Activated T-helper 17 cell treated with anti-CD3 and anti-CD28 coated beads, Interleukin-2, amount 50 U/mL, for 72 hours (primary cell): ENCODE results near the gene CSAG2. TPM values are rescaled to one million over a fixed set of nuclear protein-coding genes. Genes with fewer than 3 reads are reported as not detected.
"Not testable (repeated sequence)": the region's sequence is repeated elsewhere in the genome, so short reads cannot be mapped to it uniquely, and the experiment has no call there.

ENCODE experiments used
- ATAC-seq: fragments of 150-1000 bp; cut with Tn5 transposase; replicated peaks from 2 replicates; pipeline ENCODE4 v1.10.0; 2021; ENCODE audit warnings: mild to moderate bottlenecking, moderate library complexity
- H3K27ac Mint-ChIP-seq: one replicate; pipeline ENCODE4 v1.8.0; 2022; ENCODE audit warnings: mixed read lengths
- H3K27me3 Mint-ChIP-seq: one replicate; pipeline ENCODE4 v1.8.0; 2022; ENCODE audit warnings: mixed read lengths
- H3K36me3 Mint-ChIP-seq: one replicate; pipeline ENCODE4 v1.8.0; 2022; ENCODE audit warnings: low read depth, mild to moderate bottlenecking, mixed read lengths
- H3K4me1 Mint-ChIP-seq: one replicate; pipeline ENCODE4 v1.8.0; 2022; ENCODE audit warnings: mixed read lengths
- H3K4me3 Mint-ChIP-seq: one replicate; pipeline ENCODE4 v1.8.0; 2022; ENCODE audit warnings: mild to moderate bottlenecking, mixed read lengths
- H3K9me3 Mint-ChIP-seq: one replicate; pipeline ENCODE4 v1.8.0; 2022; ENCODE audit warnings: mixed read lengths
- total RNA-seq, 2 donors: library from RNA; stranded (reverse); gene quantifications; one replicate each; pipeline ENCODE4 v1.2.3, GENCODE V29; 2022

The CSAG2 gene
- not detected for total RNA-seq

DNA sequence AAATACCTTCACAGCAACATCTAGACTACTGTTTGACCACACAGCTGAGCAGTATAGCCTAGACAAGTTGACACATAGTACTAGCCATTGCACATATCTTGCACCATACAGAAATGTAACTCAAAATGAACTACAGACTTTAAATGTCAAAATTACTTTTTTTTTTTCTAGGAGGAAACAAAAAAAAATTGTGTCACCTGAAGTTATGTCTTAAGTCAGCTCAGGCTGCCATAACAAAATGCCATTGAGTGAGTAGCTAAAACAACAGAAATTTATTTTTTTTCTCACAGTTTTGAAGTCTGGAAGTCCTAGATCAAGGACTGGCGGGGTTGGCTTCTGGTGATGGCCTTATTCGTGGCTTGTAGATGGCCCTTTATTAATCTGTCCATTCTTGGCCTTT, at the start of gene CSAG2:
Gene CSAG2, minus strand, starts transcription at position 101 of the 400 bp plus-strand sequence. CDS start 161 bp downstream, outside the sequence.
- not testable (repeated sequence) for H3K9me3 Mint-ChIP-seq, H3K4me1 Mint-ChIP-seq, H3K27me3 Mint-ChIP-seq, H3K27ac Mint-ChIP-seq, H3K4me3 Mint-ChIP-seq, ATAC-seq, H3K36me3 Mint-ChIP-seq

- H3K27me3 Mint-ChIP-seq, H3K36me3 Mint-ChIP-seq, H3K4me3 Mint-ChIP-seq, H3K4me1 Mint-ChIP-seq, H3K9me3 Mint-ChIP-seq, ATAC-seq, H3K27ac Mint-ChIP-seq: not testable (repeated sequence)
Measured at GRCh38 chrX:152754871-152755270, 45.8 kb upstream of the CSAG2 start.

DNA sequence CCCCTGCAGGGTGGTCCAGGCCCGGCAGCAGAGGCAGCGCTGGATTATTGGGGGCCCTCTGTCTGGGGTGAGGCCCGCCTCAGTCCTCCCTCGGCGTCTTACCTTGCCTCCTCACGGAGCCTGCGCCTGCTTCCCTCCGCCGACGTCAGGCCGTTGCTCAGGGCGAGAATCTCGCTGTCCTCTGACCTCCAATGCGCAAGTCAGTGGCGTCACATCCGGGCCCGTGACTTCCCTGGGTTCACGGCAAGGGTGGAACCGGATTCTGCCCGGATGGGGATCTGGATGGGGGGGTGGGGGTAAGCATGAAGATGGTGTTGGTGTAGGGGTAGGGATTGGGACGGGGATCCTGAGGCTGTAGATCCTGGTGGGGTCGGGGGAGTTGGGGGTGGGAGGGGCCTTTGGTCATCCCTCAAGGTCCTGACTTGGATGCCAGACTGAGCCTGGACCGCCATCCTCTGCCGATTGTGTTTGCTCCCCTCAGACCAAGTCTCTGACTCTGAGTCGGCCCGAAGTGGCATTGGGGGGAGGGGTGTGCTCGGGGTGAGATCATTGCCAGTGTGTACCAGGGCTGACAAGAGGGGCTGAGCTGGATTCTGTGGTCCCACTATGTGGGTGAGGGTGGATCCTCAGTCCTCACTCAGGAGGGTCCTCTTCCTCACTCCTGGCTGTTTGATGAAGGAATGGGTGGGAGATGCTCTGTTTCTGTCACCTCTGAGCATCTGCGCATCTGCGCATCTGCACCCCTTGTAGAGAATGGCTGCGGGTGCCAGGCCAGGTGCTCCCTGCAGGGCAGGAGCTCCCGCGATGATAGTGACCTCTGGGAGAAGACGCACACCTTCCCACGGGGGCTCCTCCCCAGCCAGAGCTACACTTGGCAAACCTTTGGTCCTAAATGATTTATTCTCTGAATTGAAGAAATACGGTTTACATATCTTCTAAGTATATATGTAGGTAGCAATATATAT, 44.9 kb upstream of the CSAG2 start, which contains the start of gene MAGEA2:
Gene MAGEA2, minus strand, starts transcription at position 157 of the 965 bp plus-strand sequence. CDS start 2,479 bp downstream, outside the sequence.
- not testable (repeated sequence) for H3K4me1 Mint-ChIP-seq, H3K27ac Mint-ChIP-seq, H3K36me3 Mint-ChIP-seq, H3K4me3 Mint-ChIP-seq, H3K9me3 Mint-ChIP-seq, ATAC-seq, H3K27me3 Mint-ChIP-seq

DNA sequence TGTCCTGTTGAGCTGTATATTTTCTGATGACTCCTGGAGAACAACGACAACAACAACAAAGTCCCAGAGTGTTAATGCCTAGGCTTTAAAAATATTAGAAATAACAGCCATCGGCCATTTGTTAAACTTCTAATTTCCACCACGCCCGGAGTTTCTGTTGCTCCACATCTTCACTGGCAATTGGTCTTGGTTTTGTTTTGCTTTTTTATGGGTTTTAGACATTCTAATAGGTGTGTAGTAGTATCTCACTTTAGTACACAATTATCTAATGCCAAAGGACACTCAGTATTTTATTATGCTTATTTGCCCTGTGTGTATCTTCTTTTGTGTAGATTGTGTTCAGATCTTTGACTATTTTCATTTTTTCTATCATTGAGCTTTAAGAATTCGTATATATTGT, 29.5 kb upstream of the CSAG2 start:
- Mint-ChIP-seq H3K9me3 (no peaks in the 10 kb centered on the region), H3K4me1 (no peaks in the 10 kb centered on the region), H3K36me3 (no peaks in the 10 kb centered on the region), H3K4me3 (no peak overlapping the region), H3K27me3 (no peaks in the 10 kb centered on the region), H3K27ac (no peak overlapping the region)
- no peak for ATAC-seq

DNA sequence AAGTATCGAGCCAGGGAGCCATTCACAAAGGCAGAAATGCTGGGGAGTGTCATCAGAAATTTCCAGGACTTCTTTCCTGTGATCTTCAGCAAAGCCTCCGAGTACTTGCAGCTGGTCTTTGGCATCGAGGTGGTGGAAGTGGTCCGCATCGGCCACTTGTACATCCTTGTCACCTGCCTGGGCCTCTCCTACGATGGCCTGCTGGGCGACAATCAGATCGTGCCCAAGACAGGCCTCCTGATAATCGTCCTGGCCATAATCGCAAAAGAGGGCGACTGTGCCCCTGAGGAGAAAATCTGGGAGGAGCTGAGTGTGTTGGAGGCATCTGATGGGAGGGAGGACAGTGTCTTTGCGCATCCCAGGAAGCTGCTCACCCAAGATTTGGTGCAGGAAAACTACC, 27.5 kb upstream of the CSAG2 start:
- H3K9me3 Mint-ChIP-seq, H3K27me3 Mint-ChIP-seq, H3K36me3 Mint-ChIP-seq, H3K4me3 Mint-ChIP-seq, H3K4me1 Mint-ChIP-seq, ATAC-seq, H3K27ac Mint-ChIP-seq: not testable (repeated sequence)

- H3K27ac Mint-ChIP-seq: no peak overlapping the region
- H3K36me3 Mint-ChIP-seq: no peaks in the 10 kb centered on the region
- no peak overlapping the region for H3K4me3 Mint-ChIP-seq
- no peaks in the 10 kb centered on the region for H3K9me3 Mint-ChIP-seq
- H3K4me1 Mint-ChIP-seq: no peaks in the 10 kb centered on the region
- no peaks in the 10 kb centered on the region for H3K27me3 Mint-ChIP-seq
- no peak for ATAC-seq
Measured at GRCh38 chrX:152735860-152736511, 26.9 kb upstream of the CSAG2 start.

DNA sequence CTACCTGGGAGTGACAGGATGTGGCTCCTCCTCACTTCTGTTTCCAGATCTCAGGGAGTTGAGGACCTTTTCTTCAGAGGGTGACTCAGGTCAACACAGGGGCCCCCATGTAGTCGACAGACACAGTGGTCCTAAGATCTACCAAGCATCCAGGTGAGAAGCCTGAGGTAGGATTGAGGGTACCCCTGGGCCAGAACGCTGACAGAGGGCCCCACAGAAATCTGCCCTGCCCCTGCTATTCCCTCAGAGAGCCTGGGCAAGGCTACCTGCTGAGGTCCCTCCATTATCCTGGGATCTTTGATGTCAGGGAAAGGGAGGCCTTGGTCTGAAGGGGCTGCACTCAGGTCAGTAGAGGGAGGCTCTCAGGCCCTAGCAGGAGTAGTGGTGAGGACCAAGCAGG, 26.0 kb upstream of the CSAG2 start:
- no peak for ATAC-seq
- H3K9me3 Mint-ChIP-seq: no peaks in the 10 kb centered on the region
- no peak overlapping the region for H3K27ac Mint-ChIP-seq

DNA sequence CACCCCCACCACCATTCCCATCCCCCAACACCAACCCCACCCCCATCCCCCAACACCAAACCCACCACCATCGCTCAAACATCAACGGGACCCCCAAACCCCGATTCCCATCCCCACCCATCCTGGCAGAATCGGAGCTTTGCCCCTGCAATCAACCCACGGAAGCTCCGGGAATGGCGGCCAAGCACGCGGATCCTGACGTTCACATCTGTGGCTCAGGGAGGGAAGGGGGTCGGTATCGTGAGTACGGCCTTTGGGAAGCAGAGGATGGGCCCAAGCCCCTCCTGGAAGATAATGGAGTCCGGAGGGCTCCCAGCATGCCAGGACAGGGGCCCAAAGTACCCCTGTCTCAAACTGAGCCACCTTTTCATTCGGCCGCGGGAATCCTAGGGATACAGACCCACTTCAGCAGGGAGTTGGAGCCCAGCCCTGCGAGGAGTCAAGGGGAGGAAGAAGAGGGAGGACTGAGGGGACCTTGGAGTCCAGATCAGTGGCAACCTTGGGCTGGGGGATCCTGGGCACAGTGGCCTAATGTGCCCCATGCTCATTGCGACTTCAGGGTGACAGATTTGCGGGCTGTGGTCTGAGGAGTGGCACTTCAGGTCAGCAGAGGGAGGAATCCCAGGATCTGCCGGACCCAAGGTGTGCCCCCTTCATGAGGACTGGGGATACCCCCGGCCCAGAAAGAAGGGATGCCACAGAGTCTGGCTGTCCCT, 25.2 kb upstream of the CSAG2 start:
- H3K36me3 Mint-ChIP-seq, H3K9me3 Mint-ChIP-seq, ATAC-seq, H3K27ac Mint-ChIP-seq, H3K4me3 Mint-ChIP-seq, H3K27me3 Mint-ChIP-seq, H3K4me1 Mint-ChIP-seq: not testable (repeated sequence)

More for the DNA sequence above, 26.0 kb upstream of the CSAG2 start:
- H3K4me1 Mint-ChIP-seq: no peaks in the 10 kb centered on the region
- H3K27me3 Mint-ChIP-seq: no peaks in the 10 kb centered on the region
- no peak overlapping the region for H3K4me3 Mint-ChIP-seq
- no peaks in the 10 kb centered on the region for H3K36me3 Mint-ChIP-seq

DNA sequence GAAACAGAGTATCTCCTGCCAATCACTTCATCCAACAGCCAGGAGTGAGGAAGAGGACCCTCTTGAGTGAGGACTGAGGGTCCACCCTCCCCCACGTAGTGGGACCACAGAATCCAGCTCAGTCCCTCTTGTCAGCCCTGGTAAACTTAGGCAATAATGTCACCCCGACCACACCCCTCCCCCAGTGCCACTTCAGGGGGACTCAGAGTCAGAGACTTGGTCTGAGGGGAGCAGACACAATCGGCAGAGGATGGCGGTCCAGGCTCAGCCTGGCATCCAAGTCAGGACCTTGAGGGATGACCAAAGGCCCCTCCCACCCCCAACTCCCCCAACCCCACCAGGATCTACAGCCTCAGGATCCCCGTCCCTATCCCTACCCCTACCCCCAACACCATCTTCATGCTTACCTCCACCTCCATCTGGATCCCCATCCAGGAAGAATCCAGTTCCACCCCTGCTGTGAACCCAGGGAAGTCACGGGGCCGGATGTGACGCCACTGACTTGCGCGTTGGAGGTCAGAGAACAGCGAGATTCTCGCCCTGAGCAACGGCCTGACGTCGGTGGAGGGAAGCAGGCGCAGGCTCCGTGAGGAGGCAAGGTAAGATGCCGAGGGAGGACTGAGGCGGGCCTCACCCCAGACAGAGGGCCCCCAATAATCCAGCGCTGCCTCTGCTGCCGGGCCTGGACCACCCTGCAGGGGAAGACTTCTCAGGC, 24.3 kb upstream of the CSAG2 start, which contains the start of the genes CSAG1 and MAGEA12:
Gene CSAG1, minus strand, starts transcription at position 461 of the 715 bp plus-strand sequence. CDS start 1,261 bp downstream, outside the sequence.
Gene MAGEA12, plus strand, starts transcription at position 497 of the 715 bp plus-strand sequence. CDS start 2,405 bp downstream, outside the sequence.
- H3K4me1 Mint-ChIP-seq: no peaks in the 10 kb centered on the region
- H3K36me3 Mint-ChIP-seq: no peaks in the 10 kb centered on the region
- peaks cover 6% of the 10 kb centered on the region for H3K27me3 Mint-ChIP-seq
- H3K9me3 Mint-ChIP-seq: no peaks in the 10 kb centered on the region
- ATAC-seq: no peak
- H3K4me3 Mint-ChIP-seq: no peak within 1 kb of the TSS
- H3K27ac Mint-ChIP-seq: no peak within 1 kb of the TSS

DNA sequence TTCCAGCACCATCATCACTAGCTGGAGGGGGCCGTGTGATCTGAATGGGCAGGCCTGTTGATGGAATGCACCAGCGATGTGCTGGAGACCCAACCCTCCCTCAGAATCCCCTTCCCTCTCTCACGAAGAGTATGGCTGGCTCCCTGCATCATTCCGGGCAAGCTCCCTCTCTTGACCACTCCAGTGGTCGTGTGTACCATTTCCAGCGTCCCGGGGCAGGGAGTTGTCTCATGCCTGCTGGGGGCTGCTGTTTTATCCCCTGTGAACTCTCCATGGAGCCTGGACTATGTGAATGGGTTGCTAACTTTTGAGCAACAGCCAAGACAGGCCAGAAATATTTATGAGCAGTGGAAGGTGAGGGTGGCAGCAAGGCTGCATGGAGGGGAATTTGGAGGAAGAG, 16.3 kb upstream of the CSAG2 start:
- H3K9me3 Mint-ChIP-seq: no peaks in the 10 kb centered on the region
- no peaks in the 10 kb centered on the region for H3K4me1 Mint-ChIP-seq
- no peak overlapping the region for H3K4me3 Mint-ChIP-seq
- H3K27ac Mint-ChIP-seq: no peak overlapping the region
- no peak for ATAC-seq
- no peaks in the 10 kb centered on the region for H3K36me3 Mint-ChIP-seq
- peaks cover 14% of the 10 kb centered on the region for H3K27me3 Mint-ChIP-seq

GRCh38 chrX:152713815-152714787, 5.0 kb upstream of the CSAG2 start, which contains the start of gene MAGEA2B:
Gene MAGEA2B, plus strand, starts transcription at chrX:152714628. Its CDS starts 2,479 bp downstream, at chrX:152717107.
- H3K27ac Mint-ChIP-seq, H3K9me3 Mint-ChIP-seq, H3K36me3 Mint-ChIP-seq, H3K27me3 Mint-ChIP-seq, H3K4me3 Mint-ChIP-seq, H3K4me1 Mint-ChIP-seq, ATAC-seq: not testable (repeated sequence)

DNA sequence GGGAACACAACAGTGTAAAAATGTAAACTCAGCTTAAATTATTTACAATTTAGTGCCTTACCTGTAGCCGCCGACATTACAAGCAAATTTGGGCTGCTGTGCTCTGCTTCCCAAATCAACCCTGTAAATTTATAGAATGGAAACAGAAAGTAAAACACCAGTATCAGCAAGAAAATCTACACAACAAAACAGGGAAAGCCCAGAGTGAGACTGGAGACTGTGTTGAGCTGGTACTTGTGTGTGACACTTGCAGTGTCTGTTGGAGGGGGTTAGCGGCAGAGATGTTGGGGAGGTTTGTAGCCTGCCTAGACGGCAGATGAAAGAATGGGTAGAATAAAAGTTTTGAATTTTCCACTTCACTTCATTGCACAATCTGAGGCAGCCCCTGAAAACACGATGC, 4.1 kb upstream of the CSAG2 start:
- not testable (repeated sequence) for H3K27ac Mint-ChIP-seq, H3K9me3 Mint-ChIP-seq, H3K4me1 Mint-ChIP-seq, H3K36me3 Mint-ChIP-seq, H3K4me3 Mint-ChIP-seq, H3K27me3 Mint-ChIP-seq, ATAC-seq

GRCh38 chrX:152706500-152706899, 2.6 kb downstream of the CSAG2 start:
- not testable (repeated sequence) for H3K27ac Mint-ChIP-seq, H3K4me3 Mint-ChIP-seq, H3K36me3 Mint-ChIP-seq, ATAC-seq, H3K27me3 Mint-ChIP-seq, H3K9me3 Mint-ChIP-seq, H3K4me1 Mint-ChIP-seq
